Measurements from ENCODE around the gene ATF6.

Gene ATF6

GRCh38 chr1:161988413-161988812 is 222.3 kb downstream of the ATF6 start:
- FAIRE-seq (no peak), DNase-seq (ENCODE audit: insufficient read length, low spot score) (no peak)
- TF ChIP-seq POU2F2 (IDR thresholded peaks at IDR 0.05; ENCODE audit: low read depth, low read length) (no peak), POLR2A (IDR thresholded peaks at IDR 0.05; ENCODE audit: low read depth, low read length) (no peak), POLR2AphosphoS5 (IDR thresholded peaks at IDR 0.05; ENCODE audit: low read depth, low read length) (no peak), TAF1 (IDR thresholded peaks at IDR 0.05; ENCODE audit: low read depth, low read length) (no peak), PAX5 (IDR thresholded peaks at IDR 0.05; ENCODE audit: insufficient read depth, low read length, severe bottlenecking) (no peak), SPI1 (IDR thresholded peaks at IDR 0.05; ENCODE audit: low read depth, low read length) (no peak)

DNA sequence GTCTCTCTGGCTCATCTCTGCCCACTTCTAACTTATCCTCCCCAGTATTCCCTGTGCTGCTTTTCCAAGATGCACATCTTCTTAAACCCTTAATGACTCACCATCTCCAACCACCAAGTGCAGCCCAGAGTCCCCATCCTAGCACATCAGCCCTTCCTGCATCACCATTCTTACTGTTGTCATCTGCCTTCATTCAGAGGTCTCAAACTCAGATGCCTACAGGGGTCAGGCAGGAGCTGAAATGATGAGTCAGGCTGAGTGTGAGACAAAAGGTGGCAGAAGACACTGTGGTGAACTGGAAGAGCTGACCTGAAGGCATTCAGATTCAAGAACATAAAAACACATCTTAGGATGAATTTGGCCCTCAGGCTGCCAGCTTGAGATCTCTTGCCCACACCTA is 223.0 kb downstream of the ATF6 start:
- no peak for DNase-seq (ENCODE audit: insufficient read length, low spot score)
- no peak for FAIRE-seq
- TF ChIP-seq PAX5 (IDR thresholded peaks at IDR 0.05; ENCODE audit: insufficient read depth, low read length, severe bottlenecking) = no peak
- TF ChIP-seq POLR2A (IDR thresholded peaks at IDR 0.05; ENCODE audit: low read depth, low read length) = no peak
- TF ChIP-seq POU2F2 (IDR thresholded peaks at IDR 0.05; ENCODE audit: low read depth, low read length) = no peak
- no peak for TF ChIP-seq POLR2AphosphoS5 (IDR thresholded peaks at IDR 0.05; ENCODE audit: low read depth, low read length)
- TF ChIP-seq SPI1 (IDR thresholded peaks at IDR 0.05; ENCODE audit: low read depth, low read length) = no peak
- no peak for TF ChIP-seq TAF1 (IDR thresholded peaks at IDR 0.05; ENCODE audit: low read depth, low read length)

DNA sequence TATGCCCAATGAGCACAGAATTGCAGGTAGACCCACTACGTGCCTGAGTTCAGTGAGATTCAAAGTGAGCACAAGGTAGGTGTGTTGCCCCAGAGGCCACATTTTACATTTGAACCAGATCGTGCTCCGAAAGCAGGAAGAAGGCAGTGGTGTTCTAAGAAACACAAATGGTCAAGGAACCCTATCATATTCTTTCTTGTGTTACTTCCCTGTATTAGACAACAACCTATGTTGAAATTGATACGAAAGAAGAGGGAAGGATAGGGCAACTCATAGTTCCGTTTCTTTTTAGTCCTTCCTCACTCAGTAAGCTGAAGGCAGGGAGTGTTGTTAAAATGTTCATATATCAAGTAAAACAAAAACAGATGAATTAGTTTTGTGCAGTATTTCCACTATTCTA is 223.7 kb downstream of the ATF6 start:
- TF ChIP-seq POLR2AphosphoS5 (IDR thresholded peaks at IDR 0.05; ENCODE audit: low read depth, low read length) (no peak), POLR2A (IDR thresholded peaks at IDR 0.05; ENCODE audit: low read depth, low read length) (no peak), TAF1 (IDR thresholded peaks at IDR 0.05; ENCODE audit: low read depth, low read length) (no peak), PAX5 (IDR thresholded peaks at IDR 0.05; ENCODE audit: insufficient read depth, low read length, severe bottlenecking) (no peak), SPI1 (IDR thresholded peaks at IDR 0.05; ENCODE audit: low read depth, low read length) (no peak), POU2F2 (IDR thresholded peaks at IDR 0.05; ENCODE audit: low read depth, low read length) (no peak)
- DNase-seq (ENCODE audit: insufficient read length, low spot score) (no peak), FAIRE-seq (no peak)

GRCh38 chr1:161993576-161993975 is 227.5 kb downstream of the ATF6 start:
- TF ChIP-seq SPI1 (IDR thresholded peaks at IDR 0.05; ENCODE audit: low read depth, low read length) (no peak), POU2F2 (IDR thresholded peaks at IDR 0.05; ENCODE audit: low read depth, low read length) (no peak), PAX5 (IDR thresholded peaks at IDR 0.05; ENCODE audit: insufficient read depth, low read length, severe bottlenecking) (no peak), POLR2AphosphoS5 (IDR thresholded peaks at IDR 0.05; ENCODE audit: low read depth, low read length) (no peak), POLR2A (IDR thresholded peaks at IDR 0.05; ENCODE audit: low read depth, low read length) (no peak)
- DNase-seq (ENCODE audit: insufficient read length, low spot score) (no peak), FAIRE-seq (no peak)

GRCh38 chr1:161994175-161994668 is 228.1 kb downstream of the ATF6 start:
- DNase-seq (ENCODE audit: insufficient read length, low spot score) = no peak
- no peak for FAIRE-seq
- TF ChIP-seq PAX5 (IDR thresholded peaks at IDR 0.05; ENCODE audit: insufficient read depth, low read length, severe bottlenecking) (no peak), POLR2AphosphoS5 (IDR thresholded peaks at IDR 0.05; ENCODE audit: low read depth, low read length) (no peak), POLR2A (IDR thresholded peaks at IDR 0.05; ENCODE audit: low read depth, low read length) (no peak), TAF1 (IDR thresholded peaks at IDR 0.05; ENCODE audit: low read depth, low read length) (no peak), SPI1 (IDR thresholded peaks at IDR 0.05; ENCODE audit: low read depth, low read length) (no peak), POU2F2 (IDR thresholded peaks at IDR 0.05; ENCODE audit: low read depth, low read length) (no peak)

GRCh38 chr1:161997152-161997551 is 231.0 kb downstream of the ATF6 start:
- no peak for TF ChIP-seq POLR2AphosphoS5 (IDR thresholded peaks at IDR 0.05; ENCODE audit: low read depth, low read length)
- no peak for TF ChIP-seq TAF1 (IDR thresholded peaks at IDR 0.05; ENCODE audit: low read depth, low read length)
- no peak for TF ChIP-seq SPI1 (IDR thresholded peaks at IDR 0.05; ENCODE audit: low read depth, low read length)
- TF ChIP-seq POLR2A (IDR thresholded peaks at IDR 0.05; ENCODE audit: low read depth, low read length) = no peak
- no peak for TF ChIP-seq PAX5 (IDR thresholded peaks at IDR 0.05; ENCODE audit: insufficient read depth, low read length, severe bottlenecking)
- TF ChIP-seq POU2F2 (IDR thresholded peaks at IDR 0.05; ENCODE audit: low read depth, low read length) = no peak
- no peak for FAIRE-seq
- DNase-seq (ENCODE audit: insufficient read length, low spot score) = no peak

DNA sequence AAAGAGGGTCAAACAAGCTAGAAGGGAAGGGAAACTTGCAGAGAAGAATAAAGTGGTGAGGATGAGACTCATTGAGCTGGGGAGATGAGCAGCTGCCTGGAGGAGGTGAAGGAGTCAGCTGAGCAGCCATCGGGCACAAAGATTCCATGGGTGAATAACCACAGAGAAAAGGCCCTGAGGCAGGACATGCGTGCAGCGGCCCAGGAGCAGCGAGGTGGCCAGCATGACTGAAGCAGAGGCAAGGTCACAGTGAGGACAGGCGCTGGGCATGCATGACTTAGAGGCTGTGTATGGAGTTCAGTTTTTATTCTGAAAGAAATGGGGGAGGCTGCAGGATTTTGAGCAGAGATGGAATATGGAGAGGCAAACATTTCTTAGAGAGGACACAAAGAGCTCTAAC is 232.7 kb downstream of the ATF6 start:
- FAIRE-seq (no peak), DNase-seq (ENCODE audit: insufficient read length, low spot score) (no peak)
- TF ChIP-seq SPI1 (IDR thresholded peaks at IDR 0.05; ENCODE audit: low read depth, low read length) (no peak), POU2F2 (IDR thresholded peaks at IDR 0.05; ENCODE audit: low read depth, low read length) (no peak), PAX5 (IDR thresholded peaks at IDR 0.05; ENCODE audit: insufficient read depth, low read length, severe bottlenecking) (no peak), POLR2A (IDR thresholded peaks at IDR 0.05; ENCODE audit: low read depth, low read length) (no peak), POLR2AphosphoS5 (IDR thresholded peaks at IDR 0.05; ENCODE audit: low read depth, low read length) (no peak), TAF1 (IDR thresholded peaks at IDR 0.05; ENCODE audit: low read depth, low read length) (no peak)

- TF ChIP-seq POLR2AphosphoS5 (IDR thresholded peaks at IDR 0.05; ENCODE audit: low read depth, low read length) = no peak
- no peak for TF ChIP-seq TAF1 (IDR thresholded peaks at IDR 0.05; ENCODE audit: low read depth, low read length)
- no peak for TF ChIP-seq POU2F2 (IDR thresholded peaks at IDR 0.05; ENCODE audit: low read depth, low read length)
- no peak for TF ChIP-seq POLR2A (IDR thresholded peaks at IDR 0.05; ENCODE audit: low read depth, low read length)
- no peak for TF ChIP-seq PAX5 (IDR thresholded peaks at IDR 0.05; ENCODE audit: insufficient read depth, low read length, severe bottlenecking)
- no peak for TF ChIP-seq SPI1 (IDR thresholded peaks at IDR 0.05; ENCODE audit: low read depth, low read length)
- DNase-seq (ENCODE audit: insufficient read length, low spot score) (no peak), FAIRE-seq (no peak)
Observed at GRCh38 chr1:161999301-162000052, 233.4 kb downstream of the ATF6 start.

- FAIRE-seq (no peak), DNase-seq (ENCODE audit: insufficient read length, low spot score) (no peak)
Observed at GRCh38 chr1:162000053-162000420, 233.9 kb downstream of the ATF6 start.

More at GRCh38 chr1:162000053-162000420, 233.9 kb downstream of the ATF6 start:
- TF ChIP-seq POLR2A (IDR thresholded peaks at IDR 0.05; ENCODE audit: low read depth, low read length) (no peak), PAX5 (IDR thresholded peaks at IDR 0.05; ENCODE audit: insufficient read depth, low read length, severe bottlenecking) (no peak), POLR2AphosphoS5 (IDR thresholded peaks at IDR 0.05; ENCODE audit: low read depth, low read length) (no peak), SPI1 (IDR thresholded peaks at IDR 0.05; ENCODE audit: low read depth, low read length) (no peak), TAF1 (IDR thresholded peaks at IDR 0.05; ENCODE audit: low read depth, low read length) (no peak), POU2F2 (IDR thresholded peaks at IDR 0.05; ENCODE audit: low read depth, low read length) (no peak)

All from GM12891 (cell line).